Mesodermal cell (in vitro differentiated cells): ENCODE measurements around the gene ATG5.

Experiments
- H3K27ac ChIP-seq: 2 replicates; pipeline ENCODE4 v1.7.0; 2013; ENCODE audit warnings: mild to moderate bottlenecking, low read depth, low read length, moderate library complexity; ENCODE audit not compliant: severe bottlenecking
- H3K36me3 ChIP-seq: 2 replicates; pipeline ENCODE4 v1.7.1; 2013; ENCODE audit warnings: mild to moderate bottlenecking, low read length, moderate library complexity; ENCODE audit not compliant: control insufficient read depth, insufficient read depth
- H3K4me1 ChIP-seq: one replicate; pipeline ENCODE4 v1.7.1; 2013; ENCODE audit warnings: mild to moderate bottlenecking, low read length; ENCODE audit not compliant: insufficient read depth, control insufficient read depth, poor library complexity, severe bottlenecking
- H3K4me3 ChIP-seq: 2 replicates; pipeline ENCODE4 v1.7.0; 2013; ENCODE audit warnings: low read length, control low read depth, mild to moderate bottlenecking; ENCODE audit not compliant: insufficient read depth, poor library complexity, severe bottlenecking; ENCODE audit errors: extremely low read depth
- H3K9me3 ChIP-seq: 2 replicates; pipeline ENCODE4 v1.7.1; 2013; ENCODE audit warnings: mild to moderate bottlenecking, low read length, moderate library complexity; ENCODE audit not compliant: control insufficient read depth
- WGBS, 2 experiments: methylation state at CpG; one replicate each; pipeline ENCODE4 v1.1.5; 2013; ENCODE audit warnings: missing lambda C conversion rate in 2 of 2; ENCODE audit not compliant: insufficient coverage in 2 of 2; 5-methylcytosine and 5-hydroxymethylcytosine counted together

Gene ATG5

GRCh38 chr6:106167096-106167814, 158.3 kb downstream of the ATG5 start:
- peaks cover 4% of the 10 kb centered on the region for H3K4me1 ChIP-seq
- no peak overlapping the region for H3K4me3 ChIP-seq
- H3K36me3 ChIP-seq: no peaks in the 10 kb centered on the region
- H3K27ac ChIP-seq: no peak overlapping the region
- no peaks in the 10 kb centered on the region for H3K9me3 ChIP-seq
- WGBS, 2 experiments: 83% methylated on average over 2 of the region's 6 CpGs; no CpG with 5 or more reads in 1 of the 2 experiments

DNA sequence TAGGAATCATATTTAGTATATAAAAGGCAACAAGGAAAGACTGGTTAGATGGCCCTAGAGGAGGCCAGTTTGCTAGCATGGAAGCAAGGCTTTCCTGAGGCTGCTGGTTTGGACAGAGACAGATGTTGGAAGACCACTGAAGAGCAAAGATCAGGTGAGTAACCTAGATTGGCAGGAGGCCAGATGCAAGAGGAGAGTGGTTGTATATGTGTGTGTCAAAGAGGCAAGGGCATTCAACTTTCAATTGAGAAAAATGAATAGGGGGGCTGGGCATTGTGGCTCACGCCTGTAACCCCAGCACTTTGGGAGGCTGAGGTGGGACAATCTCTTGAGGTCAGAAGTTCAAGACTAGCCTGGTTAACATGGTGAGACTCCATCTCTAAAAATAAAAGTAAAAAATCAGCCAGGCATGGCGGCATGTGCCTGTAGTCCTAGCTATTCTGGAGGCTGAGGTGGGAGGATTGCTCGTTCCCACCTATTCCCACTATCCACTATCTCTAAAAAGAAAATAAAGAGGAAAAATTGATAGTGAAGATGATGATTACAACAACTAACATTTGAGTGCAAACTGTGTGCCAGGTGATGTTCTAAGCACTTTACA, 159.6 kb downstream of the ATG5 start:
- Histone ChIP-seq H3K36me3 (no peaks in the 10 kb centered on the region), H3K27ac (no peak overlapping the region), H3K4me3 (no peak overlapping the region), H3K4me1 (peaks cover 4% of the 10 kb centered on the region), H3K9me3 (no peaks in the 10 kb centered on the region)
- WGBS, 2 experiments: 100% methylated on average over 1 of the region's 3 CpGs

DNA sequence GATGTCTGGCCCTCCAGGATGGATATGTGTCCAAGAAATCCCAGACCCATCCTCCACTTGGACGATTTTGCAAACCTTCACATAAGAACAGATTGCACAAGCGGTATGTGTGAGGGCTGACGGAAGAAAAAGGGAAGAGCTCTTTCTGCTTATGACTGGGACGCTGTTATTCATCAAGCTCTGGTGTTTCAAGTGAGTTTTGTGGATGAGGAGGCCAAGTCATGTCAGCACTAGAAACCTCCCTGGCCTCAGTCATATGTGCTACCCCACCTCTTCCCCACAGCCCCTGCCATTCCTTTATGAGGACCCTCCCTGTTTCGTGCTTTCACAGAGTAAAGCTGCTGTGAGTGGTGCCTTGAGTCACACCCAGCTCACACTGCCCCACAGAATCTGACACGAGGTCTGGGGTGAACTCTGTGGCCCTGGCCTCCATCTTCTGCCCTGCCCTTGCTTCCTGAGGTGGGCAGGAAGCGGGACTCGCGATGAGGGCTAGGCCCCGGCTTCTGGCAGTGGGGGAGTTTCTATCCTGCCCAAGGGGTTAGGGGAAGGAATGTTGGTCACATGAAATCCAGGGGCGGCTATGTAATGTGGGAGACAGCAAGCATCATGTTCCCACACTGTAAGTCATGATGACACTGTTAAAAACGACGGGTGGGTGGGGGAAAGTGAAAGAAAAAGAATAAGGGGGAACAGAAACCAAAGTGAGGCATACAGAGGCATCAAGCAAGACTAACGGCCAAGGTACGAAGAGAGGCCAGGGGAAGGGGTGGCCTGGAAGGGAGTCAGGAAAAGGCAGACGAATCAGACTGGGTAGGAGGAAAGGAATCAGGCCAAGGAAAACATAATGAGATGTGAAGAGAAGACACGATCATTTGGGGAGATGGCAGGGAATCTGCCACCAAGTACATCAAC, 161.3 kb downstream of the ATG5 start:
- Histone ChIP-seq H3K4me3 (no peak overlapping the region), H3K27ac (no peak overlapping the region), H3K36me3 (no peaks in the 10 kb centered on the region), H3K9me3 (no peaks in the 10 kb centered on the region), H3K4me1 (peaks cover 7% of the 10 kb centered on the region)
- 93 to 94% methylated on average over 7 to 13 of the region's 17 CpGs for WGBS, 2 experiments

DNA sequence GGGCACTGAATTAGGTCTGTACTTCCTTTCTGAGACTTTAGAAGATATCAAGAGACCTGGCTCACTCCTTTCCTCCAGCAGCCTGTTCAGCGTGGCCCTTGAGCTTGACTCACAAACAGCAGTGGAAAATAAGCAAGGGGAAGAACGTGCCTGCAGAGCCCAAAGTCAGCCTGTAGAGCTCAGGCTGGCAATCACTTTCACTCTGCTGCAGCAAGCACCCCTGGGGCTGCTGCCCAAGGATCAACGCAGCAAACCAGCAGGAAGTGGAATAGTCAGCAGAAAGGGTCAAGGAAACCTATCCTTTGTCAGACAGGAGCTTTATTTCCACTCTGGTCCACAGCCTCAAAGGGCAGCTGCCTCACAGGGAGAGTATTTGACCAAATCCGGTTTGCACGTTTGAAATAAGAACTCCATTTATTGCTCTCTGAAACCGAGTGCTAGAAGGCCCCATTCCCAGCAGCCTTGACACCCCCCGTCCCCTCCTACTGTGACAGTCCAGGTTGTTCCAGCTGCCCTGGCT, 162.1 kb downstream of the ATG5 start:
- WGBS, 2 experiments: 45 to 50% methylated on average over 6 to 7 of the region's 7 CpGs
- H3K9me3 ChIP-seq: no peaks in the 10 kb centered on the region
- no peaks in the 10 kb centered on the region for H3K36me3 ChIP-seq
- H3K4me3 ChIP-seq: no peak overlapping the region
- H3K27ac ChIP-seq: no peak overlapping the region
- peaks cover 7% of the 10 kb centered on the region for H3K4me1 ChIP-seq

- 100% methylated on average over 1 to 3 of the region's 4 CpGs for WGBS, 2 experiments
- no peak overlapping the region for H3K4me3 ChIP-seq
- H3K9me3 ChIP-seq: no peaks in the 10 kb centered on the region
- H3K36me3 ChIP-seq: no peaks in the 10 kb centered on the region
- H3K4me1 ChIP-seq: peaks cover 7% of the 10 kb centered on the region
- H3K27ac ChIP-seq: no peak overlapping the region
These were observed 162.6 kb downstream of the ATG5 start for GRCh38 chr6:106162921-106163320.

DNA sequence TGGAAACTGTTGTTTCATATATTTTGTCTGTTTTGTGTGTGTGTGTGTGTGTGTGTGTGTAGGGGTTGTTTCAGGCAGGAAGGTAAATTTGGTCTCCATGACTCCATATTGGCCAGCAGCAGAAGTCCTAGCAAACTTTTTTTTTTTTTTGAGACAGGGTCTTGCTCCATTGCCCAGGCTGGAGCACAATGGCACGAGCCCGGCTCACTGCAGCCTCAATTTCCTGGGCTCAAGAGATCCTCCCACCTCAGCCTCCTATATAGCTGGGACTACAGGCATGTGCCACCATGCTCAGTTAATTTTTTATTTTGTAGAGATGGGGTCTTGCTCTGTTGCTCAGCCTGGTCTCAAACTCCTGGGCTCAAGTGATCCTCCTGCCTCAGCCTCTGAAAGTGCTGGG, 163.7 kb downstream of the ATG5 start:
- Histone ChIP-seq H3K9me3 (no peaks in the 10 kb centered on the region), H3K36me3 (no peaks in the 10 kb centered on the region), H3K4me1 (peaks cover 7% of the 10 kb centered on the region), H3K27ac (no peak overlapping the region), H3K4me3 (no peak overlapping the region)
- WGBS, 2 experiments: 100% methylated on average over 2 of the region's 2 CpGs; no CpG with 5 or more reads in 1 of the 2 experiments

DNA sequence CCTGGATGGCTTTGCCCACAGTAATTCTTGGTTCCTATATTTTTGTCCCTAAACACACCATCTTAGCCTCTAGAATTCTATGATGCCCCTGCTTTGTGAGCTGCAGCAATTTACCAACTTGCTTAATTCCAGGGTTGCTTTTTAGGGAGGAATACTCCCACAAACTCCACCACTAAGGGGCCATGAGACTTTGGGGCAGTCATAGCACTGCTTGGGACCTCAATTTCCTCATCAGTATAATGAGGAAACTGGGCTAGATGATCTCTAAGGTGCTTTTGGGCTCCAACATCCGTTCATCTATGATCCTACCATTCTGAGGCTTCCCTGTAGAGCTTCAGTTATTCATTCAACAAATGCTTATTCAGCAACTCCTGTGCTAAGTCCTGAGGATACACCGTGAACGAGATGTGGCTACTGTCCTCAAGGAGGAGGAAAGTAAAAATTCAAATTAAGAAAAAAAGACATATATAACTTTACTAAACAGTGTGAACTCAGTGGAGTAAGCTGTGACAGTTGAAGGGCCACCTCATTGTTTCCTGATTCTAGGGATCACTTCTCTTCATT, 164.2 kb downstream of the ATG5 start:
- Histone ChIP-seq H3K4me1 (peaks cover 7% of the 10 kb centered on the region), H3K9me3 (no peaks in the 10 kb centered on the region), H3K36me3 (no peaks in the 10 kb centered on the region), H3K27ac (no peak overlapping the region), H3K4me3 (no peak overlapping the region)
- 91% methylated on average over 1 of the region's 3 CpGs; no CpG with 5 or more reads in 1 of the 2 experiments for WGBS, 2 experiments

DNA sequence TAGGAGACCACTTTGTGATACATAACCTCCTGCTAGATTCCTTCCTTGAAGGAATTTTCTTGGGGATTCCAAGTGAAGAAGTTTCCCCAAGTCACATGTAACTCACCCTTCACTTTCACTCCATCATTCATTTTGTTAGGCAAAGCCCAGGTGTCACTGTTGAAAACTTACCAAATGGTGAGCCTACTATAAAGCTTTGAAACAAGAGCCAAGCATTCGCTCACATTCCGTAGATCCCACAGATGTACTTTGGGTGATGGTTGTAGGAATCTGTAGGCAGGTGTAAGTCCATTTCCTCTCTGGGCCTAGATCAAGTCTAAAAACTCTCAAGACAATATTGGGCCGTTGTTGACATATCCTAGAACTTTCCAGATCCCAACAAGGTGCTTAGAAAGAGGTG, 165.4 kb downstream of the ATG5 start:
- Histone ChIP-seq H3K27ac (no peak overlapping the region), H3K4me1 (peaks cover 7% of the 10 kb centered on the region), H3K9me3 (no peaks in the 10 kb centered on the region), H3K36me3 (no peaks in the 10 kb centered on the region), H3K4me3 (no peak overlapping the region)
- 81 to 100% methylated on average over 1 to 3 of the region's 3 CpGs for WGBS, 2 experiments

GRCh38 chr6:106159531-106159940, 166.0 kb downstream of the ATG5 start:
- no peak overlapping the region for H3K27ac ChIP-seq
- no peak overlapping the region for H3K4me3 ChIP-seq
- no peaks in the 10 kb centered on the region for H3K9me3 ChIP-seq
- H3K36me3 ChIP-seq: no peaks in the 10 kb centered on the region
- WGBS, 2 experiments: 89 to 97% methylated on average over 3 to 5 of the region's 5 CpGs
- H3K4me1 ChIP-seq: peaks cover 7% of the 10 kb centered on the region

DNA sequence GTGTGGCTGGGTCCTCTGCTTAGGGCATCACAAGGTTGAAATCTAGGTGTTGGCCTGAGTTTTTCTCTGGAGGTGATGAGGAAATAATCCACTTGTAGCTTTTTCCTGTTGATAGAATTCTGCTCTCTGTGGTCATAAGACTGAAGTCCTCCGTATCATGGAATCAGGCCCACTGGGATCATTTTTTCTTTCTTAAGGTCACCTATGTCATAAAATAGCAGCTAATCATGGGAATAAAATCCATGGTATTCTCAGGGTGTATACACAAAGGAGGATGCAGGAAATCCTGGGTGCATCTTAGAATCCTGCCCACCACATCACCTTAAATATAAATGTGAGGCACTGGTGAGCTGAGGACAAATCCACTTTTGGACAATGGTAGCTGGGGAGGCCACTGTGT, 166.7 kb downstream of the ATG5 start:
- 83% methylated on average over 1 of the region's 1 CpG; no CpG with 5 or more reads in 1 of the 2 experiments for WGBS, 2 experiments
- H3K9me3 ChIP-seq: no peaks in the 10 kb centered on the region
- H3K36me3 ChIP-seq: no peaks in the 10 kb centered on the region
- no peak overlapping the region for H3K4me3 ChIP-seq
- no peak overlapping the region for H3K27ac ChIP-seq
- peaks cover 7% of the 10 kb centered on the region for H3K4me1 ChIP-seq
